HFFc6 (cell line): ENCODE measurements around the gene CIB4. TPM values are rescaled to one million over a fixed set of nuclear protein-coding genes. Genes with fewer than 3 reads are reported as not detected.

Experiments
- DNase-seq: peaks from one replicate; pipeline ENCODE4 v3.0.0-alpha.2; 2018
- H3K27ac Mint-ChIP-seq: 2 replicates; pipeline ENCODE4 v1.8.0; 2020; ENCODE audit warnings: mild to moderate bottlenecking, mixed read lengths
- H3K27me3 Mint-ChIP-seq: 2 replicates; pipeline ENCODE4 v1.8.0; 2021; ENCODE audit warnings: mild to moderate bottlenecking, moderate library complexity, mixed read lengths; ENCODE audit not compliant: insufficient read depth
- H3K36me3 Mint-ChIP-seq: 2 replicates; pipeline ENCODE4 v1.8.0; 2021; ENCODE audit warnings: low read depth, mixed read lengths
- H3K4me1 Mint-ChIP-seq: 2 replicates; pipeline ENCODE4 v1.8.0; 2020; ENCODE audit warnings: low read depth, mixed read lengths
- H3K4me3 Mint-ChIP-seq: 2 replicates; pipeline ENCODE4 v1.8.0; 2020; ENCODE audit warnings: mild to moderate bottlenecking, moderate library complexity, mixed read lengths
- H3K9me3 Mint-ChIP-seq: 2 replicates; pipeline ENCODE4 v1.8.0; 2020; ENCODE audit warnings: mild to moderate bottlenecking, mixed read lengths
- total RNA-seq, 6 experiments: library from RNA; stranded (reverse); fragmentation: NEBNext Ultra II Directional; extraction: Animal tissue kit (Norgen Biotek cat#: 25700); gene quantifications; 2 replicates in 1 of 6; 3 replicates in 5 of 6; pipeline ENCODE4 v1.2.3, GENCODE V29; 2021
- TF ChIP-seq, protein P1 (sequence below): fragments of 200-600 bp; sonication (generic); IDR thresholded peaks from 2 replicates; pipeline ENCODE4 v1.5.0; 2021; ENCODE audit warnings: antibody characterized with exemption, mild to moderate bottlenecking

The CIB4 gene
- total RNA-seq, 6 experiments from 2014 or later = not detected

DNA sequence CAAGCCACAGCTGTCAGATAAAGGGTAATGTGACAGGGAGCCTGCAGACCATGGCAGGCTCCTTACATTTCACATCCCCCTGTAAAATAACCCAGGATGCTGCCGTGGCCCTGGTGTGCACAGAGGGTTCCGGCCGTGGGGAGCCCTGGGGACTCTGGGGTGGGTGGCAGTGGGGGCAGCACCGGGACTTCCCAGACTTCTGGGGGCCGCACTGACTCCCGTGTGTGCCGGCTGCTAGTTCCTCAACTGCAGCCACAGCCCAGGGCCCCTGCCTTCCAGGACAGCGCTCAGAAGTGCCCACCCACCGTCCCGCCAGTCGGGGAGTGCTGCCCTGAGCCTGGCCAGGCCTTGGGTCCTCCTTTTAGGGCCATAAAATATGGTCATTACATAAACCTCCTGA is 56.5 kb downstream of the CIB4 start:
- Mint-ChIP-seq H3K9me3 (no peaks in the 10 kb centered on the region), H3K36me3 (no peaks in the 10 kb centered on the region), H3K27me3 (peaks cover 60% of the 10 kb centered on the region), H3K4me3 (no peak overlapping the region), H3K27ac (no peak overlapping the region), H3K4me1 (no peaks in the 10 kb centered on the region)
- no peak for DNase-seq
- TF ChIP-seq, protein P1, sequence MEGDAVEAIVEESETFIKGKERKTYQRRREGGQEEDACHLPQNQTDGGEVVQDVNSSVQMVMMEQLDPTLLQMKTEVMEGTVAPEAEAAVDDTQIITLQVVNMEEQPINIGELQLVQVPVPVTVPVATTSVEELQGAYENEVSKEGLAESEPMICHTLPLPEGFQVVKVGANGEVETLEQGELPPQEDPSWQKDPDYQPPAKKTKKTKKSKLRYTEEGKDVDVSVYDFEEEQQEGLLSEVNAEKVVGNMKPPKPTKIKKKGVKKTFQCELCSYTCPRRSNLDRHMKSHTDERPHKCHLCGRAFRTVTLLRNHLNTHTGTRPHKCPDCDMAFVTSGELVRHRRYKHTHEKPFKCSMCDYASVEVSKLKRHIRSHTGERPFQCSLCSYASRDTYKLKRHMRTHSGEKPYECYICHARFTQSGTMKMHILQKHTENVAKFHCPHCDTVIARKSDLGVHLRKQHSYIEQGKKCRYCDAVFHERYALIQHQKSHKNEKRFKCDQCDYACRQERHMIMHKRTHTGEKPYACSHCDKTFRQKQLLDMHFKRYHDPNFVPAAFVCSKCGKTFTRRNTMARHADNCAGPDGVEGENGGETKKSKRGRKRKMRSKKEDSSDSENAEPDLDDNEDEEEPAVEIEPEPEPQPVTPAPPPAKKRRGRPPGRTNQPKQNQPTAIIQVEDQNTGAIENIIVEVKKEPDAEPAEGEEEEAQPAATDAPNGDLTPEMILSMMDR = no peak

DNA sequence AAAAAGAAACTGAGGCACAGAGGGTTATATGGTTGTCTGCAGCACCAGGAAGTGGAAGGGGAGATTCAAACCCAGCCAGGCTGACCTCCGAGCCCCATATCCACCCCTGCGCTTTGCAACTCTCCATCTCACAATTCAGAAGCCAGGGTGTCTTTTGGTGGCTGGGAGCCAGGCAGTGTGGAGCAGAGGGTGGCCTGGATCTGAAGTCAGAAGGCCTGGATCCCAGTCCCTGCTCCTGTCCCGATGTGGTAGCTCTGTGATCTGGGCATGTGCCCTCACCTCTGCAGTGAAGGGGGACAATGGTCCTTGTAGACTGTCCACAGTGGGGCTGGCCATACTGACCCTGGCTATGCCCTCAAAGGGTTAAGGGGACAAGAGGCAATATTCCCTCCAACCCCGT is 57.0 kb downstream of the CIB4 start:
- H3K36me3 Mint-ChIP-seq = no peaks in the 10 kb centered on the region
- no peaks in the 10 kb centered on the region for H3K9me3 Mint-ChIP-seq
- DNase-seq = no peak
- TF ChIP-seq, protein P1 = no peak
- H3K4me1 Mint-ChIP-seq = no peaks in the 10 kb centered on the region
- H3K4me3 Mint-ChIP-seq = no peak overlapping the region
- H3K27ac Mint-ChIP-seq = no peak overlapping the region
- peaks cover 58% of the 10 kb centered on the region for H3K27me3 Mint-ChIP-seq

DNA sequence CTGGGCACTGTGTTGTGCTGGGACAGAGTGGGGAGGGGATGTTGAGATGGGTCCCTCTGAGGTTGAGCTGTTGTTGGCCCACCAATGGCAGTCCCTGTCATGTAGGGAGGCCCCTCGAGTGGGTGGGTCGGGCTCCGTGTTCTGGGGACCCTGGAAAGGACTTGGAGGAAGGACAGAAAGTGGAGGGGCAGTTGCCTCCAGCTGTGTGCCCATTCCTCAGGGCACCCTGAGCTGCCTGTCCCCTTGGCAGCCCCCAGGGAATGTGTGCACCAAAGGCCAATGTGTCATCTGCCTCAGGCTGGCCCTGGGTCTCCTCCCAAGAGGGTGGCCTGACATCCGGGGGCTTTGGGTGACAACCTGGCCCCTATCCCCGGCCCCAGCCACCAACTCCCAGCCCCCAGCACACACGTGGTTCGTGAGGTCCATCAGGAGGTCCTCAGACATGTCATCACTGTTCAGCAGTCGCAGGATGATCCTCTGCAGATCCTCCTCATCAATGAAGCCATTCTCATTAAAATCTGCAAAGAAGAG is 57.7 kb downstream of the CIB4 start:
- Mint-ChIP-seq H3K9me3 (no peaks in the 10 kb centered on the region), H3K4me1 (no peaks in the 10 kb centered on the region), H3K36me3 (no peaks in the 10 kb centered on the region), H3K4me3 (no peak overlapping the region), H3K27me3 (peaks cover 60% of the 10 kb centered on the region), H3K27ac (no peak overlapping the region)
- DNase-seq = no peak
- TF ChIP-seq, protein P1 = no peak

DNA sequence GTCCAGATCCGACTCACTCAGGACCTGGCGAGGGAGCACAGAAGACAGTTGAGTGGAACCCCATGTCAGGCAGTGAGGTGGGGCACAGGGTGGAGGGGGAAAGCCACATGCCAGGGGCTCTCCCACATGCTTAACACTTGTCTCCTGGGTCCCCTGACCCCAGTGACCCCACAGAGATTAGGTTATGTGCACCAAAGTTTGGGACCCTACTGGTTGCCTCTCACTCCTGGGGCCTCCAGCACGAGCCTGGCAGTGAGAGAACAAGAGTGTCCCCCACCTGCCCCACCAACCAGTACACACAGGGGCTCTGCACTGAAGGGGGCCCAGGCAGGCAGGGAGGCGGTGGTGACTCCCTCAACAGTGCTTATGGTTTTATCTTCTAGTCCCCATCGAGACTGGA is 58.3 kb downstream of the CIB4 start:
- no peaks in the 10 kb centered on the region for H3K9me3 Mint-ChIP-seq
- DNase-seq = no peak
- peaks cover 58% of the 10 kb centered on the region for H3K27me3 Mint-ChIP-seq
- H3K4me1 Mint-ChIP-seq = no peaks in the 10 kb centered on the region
- H3K36me3 Mint-ChIP-seq = no peaks in the 10 kb centered on the region
- H3K27ac Mint-ChIP-seq = no peak overlapping the region
- TF ChIP-seq, protein P1 = no peak
- no peak overlapping the region for H3K4me3 Mint-ChIP-seq

DNA sequence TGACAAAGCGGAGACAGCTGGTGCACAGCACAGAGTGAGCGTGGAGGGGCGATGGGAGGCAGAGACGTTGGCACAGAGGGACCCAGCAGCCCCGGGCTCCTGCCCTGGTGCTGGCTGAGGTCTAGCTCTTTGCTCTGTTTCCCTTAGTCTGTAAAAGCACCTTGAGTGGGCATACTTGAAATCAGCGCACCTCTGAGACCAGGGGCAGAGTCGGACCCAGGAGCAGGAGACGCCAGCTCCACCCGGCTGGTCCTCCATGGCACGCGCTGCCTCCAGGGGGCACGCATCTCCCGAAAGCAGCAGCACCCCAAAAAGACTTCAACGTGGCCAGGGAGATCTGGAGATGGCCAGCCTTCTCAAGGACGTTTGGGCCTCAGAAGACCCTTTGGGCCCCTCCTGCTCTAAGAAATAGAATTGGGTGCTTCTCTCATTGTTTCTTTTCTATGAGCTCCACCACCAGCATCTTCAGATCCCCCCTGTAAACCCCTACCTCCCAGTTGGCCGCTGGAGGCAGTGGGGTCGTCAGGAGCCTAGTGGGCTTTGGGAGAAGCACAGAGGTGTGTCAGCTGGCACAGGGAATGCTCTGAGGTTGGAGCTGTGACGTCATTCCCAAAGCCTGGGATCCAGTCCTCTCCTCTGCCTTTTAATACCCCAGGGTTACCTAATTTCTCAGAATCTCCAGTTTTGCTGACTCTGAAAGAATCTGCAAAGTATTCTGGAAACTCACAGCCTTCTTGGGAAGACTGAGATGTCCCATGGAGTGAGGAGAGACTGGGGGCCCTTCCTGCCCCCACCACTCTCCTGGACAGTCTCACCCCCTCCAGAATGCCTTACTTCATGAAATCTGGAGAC is 58.9 kb downstream of the CIB4 start:
- Mint-ChIP-seq H3K27me3 (peaks cover 58% of the 10 kb centered on the region), H3K36me3 (no peaks in the 10 kb centered on the region), H3K4me1 (no peaks in the 10 kb centered on the region), H3K4me3 (no peak overlapping the region), H3K9me3 (no peaks in the 10 kb centered on the region), H3K27ac (no peak overlapping the region)
- DNase-seq = no peak
- TF ChIP-seq, protein P1 = no peak
